ENCODE results near the gene TNFRSF1A. TPM values are rescaled to one million over a fixed set of nuclear protein-coding genes. Genes with fewer than 3 reads are reported as not detected.

TNFRSF1A gene
- total RNA-seq, 1 experiment from 2014 or later, result 108 TPM

DNA sequence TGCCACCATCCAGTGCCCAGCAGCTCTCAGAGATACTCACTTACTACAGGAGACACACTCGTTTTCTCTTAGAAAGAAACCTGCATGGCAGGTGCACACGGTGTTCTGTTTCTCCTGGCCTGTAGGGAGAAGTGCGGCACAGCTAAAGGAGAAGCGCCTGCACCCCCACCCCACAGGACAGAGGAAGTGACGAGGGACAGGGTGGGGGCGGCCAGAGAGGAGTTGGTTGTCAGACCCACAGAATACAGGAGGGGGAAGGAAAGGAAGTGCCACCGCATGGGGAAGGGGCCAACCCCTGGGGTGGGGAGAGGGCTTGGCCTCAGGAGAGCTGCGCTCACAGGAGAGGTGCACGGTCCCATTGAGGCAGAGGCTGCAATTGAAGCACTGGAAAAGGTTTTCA is 8.8 kb downstream of the TNFRSF1A start:
- in situ Hi-C loops (cut with HindIII; ENCODE audit: low pct_unique_long_range_greater_than_20kb, low sequenced_read_pairs), result no loop called here
- no peak for DNase-seq (ENCODE audit: low read depth, low spot score)
- no TSS peak for BruUV-seq (replicated peaks)
- ChIA-PET POLR2A (no interaction called here), CTCF (no interaction called here)
- no peak for ATAC-seq
- H3K27me3 ChIP-seq (ENCODE audit: control insufficient read depth, insufficient read depth, low read length), result no peaks in the 10 kb centered on the region
- H3K9me3 ChIP-seq (ENCODE audit: control insufficient read depth, insufficient read depth, low read depth, low read length), result no peaks in the 10 kb centered on the region
- intact Hi-C loops (cut with micrococcal nuclease; ENCODE audit: unreplicated experiment), result no loop called here
- TF ChIP-seq TCF7L2 (IDR thresholded peaks at IDR 0.05; ENCODE audit: low read depth, low read length) (no peak), POLR2AphosphoS5 (IDR thresholded peaks at IDR 0.05; ENCODE audit: low read depth, low read length) (no peak)
- TF ChIP-seq, protein P1, sequence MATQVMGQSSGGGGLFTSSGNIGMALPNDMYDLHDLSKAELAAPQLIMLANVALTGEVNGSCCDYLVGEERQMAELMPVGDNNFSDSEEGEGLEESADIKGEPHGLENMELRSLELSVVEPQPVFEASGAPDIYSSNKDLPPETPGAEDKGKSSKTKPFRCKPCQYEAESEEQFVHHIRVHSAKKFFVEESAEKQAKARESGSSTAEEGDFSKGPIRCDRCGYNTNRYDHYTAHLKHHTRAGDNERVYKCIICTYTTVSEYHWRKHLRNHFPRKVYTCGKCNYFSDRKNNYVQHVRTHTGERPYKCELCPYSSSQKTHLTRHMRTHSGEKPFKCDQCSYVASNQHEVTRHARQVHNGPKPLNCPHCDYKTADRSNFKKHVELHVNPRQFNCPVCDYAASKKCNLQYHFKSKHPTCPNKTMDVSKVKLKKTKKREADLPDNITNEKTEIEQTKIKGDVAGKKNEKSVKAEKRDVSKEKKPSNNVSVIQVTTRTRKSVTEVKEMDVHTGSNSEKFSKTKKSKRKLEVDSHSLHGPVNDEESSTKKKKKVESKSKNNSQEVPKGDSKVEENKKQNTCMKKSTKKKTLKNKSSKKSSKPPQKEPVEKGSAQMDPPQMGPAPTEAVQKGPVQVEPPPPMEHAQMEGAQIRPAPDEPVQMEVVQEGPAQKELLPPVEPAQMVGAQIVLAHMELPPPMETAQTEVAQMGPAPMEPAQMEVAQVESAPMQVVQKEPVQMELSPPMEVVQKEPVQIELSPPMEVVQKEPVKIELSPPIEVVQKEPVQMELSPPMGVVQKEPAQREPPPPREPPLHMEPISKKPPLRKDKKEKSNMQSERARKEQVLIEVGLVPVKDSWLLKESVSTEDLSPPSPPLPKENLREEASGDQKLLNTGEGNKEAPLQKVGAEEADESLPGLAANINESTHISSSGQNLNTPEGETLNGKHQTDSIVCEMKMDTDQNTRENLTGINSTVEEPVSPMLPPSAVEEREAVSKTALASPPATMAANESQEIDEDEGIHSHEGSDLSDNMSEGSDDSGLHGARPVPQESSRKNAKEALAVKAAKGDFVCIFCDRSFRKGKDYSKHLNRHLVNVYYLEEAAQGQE (IDR thresholded peaks at IDR 0.05; ENCODE audit: insufficient read depth in 1 of 2, low read depth in 2 of 2, low read length in 1 of 2), result no peak
- peaks cover 9% of the 10 kb centered on the region for H3K36me3 ChIP-seq (ENCODE audit: control insufficient read depth, insufficient read depth, low read length)
- H3K27ac ChIP-seq (ENCODE audit: low read length), result no peak overlapping the region
- H3K4me1 ChIP-seq (ENCODE audit: control insufficient read depth, insufficient read depth, low read length), result peaks cover 49% of the 10 kb centered on the region
- no peak overlapping the region for H3K4me3 ChIP-seq (ENCODE audit: low read depth in 2 of 2, low read length in 2 of 2)

DNA sequence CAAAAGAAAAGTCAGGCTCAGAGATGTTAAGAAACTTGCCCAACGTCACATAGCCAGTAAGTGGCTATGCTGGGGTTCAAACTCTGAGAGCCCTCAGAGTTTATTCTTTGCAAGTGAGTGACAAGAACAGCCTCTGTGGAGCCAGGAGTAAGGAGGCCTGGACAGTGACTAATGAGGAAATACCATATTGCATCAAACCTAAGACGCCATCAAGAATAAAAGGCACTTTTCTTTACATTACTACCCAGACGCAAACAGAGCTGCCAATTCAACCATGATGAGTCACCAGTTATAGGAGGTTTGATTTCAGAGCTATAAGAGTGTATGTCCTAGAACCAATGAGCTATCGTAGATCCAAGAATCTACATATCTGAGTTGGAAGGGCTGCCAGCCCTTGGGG is 9.4 kb downstream of the TNFRSF1A start:
- TF ChIP-seq, protein P1 (IDR thresholded peaks at IDR 0.05; ENCODE audit: insufficient read depth in 1 of 2, low read depth in 2 of 2, low read length in 1 of 2), result no peak
- TF ChIP-seq, protein P2, sequence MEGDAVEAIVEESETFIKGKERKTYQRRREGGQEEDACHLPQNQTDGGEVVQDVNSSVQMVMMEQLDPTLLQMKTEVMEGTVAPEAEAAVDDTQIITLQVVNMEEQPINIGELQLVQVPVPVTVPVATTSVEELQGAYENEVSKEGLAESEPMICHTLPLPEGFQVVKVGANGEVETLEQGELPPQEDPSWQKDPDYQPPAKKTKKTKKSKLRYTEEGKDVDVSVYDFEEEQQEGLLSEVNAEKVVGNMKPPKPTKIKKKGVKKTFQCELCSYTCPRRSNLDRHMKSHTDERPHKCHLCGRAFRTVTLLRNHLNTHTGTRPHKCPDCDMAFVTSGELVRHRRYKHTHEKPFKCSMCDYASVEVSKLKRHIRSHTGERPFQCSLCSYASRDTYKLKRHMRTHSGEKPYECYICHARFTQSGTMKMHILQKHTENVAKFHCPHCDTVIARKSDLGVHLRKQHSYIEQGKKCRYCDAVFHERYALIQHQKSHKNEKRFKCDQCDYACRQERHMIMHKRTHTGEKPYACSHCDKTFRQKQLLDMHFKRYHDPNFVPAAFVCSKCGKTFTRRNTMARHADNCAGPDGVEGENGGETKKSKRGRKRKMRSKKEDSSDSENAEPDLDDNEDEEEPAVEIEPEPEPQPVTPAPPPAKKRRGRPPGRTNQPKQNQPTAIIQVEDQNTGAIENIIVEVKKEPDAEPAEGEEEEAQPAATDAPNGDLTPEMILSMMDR (IDR thresholded peaks at IDR 0.05), result no peak
- TF ChIP-seq SIN3A (IDR thresholded peaks at IDR 0.05; ENCODE audit: borderline replicate concordance, insufficient read depth, low read depth, low read length) (no peak), TCF7L2 (IDR thresholded peaks at IDR 0.05; ENCODE audit: low read depth, low read length) (no peak), POLR2AphosphoS5 (IDR thresholded peaks at IDR 0.05; ENCODE audit: low read depth, low read length) (no peak)
- no TSS peak for BruUV-seq (replicated peaks)
- H3K27ac ChIP-seq (ENCODE audit: low read length), result no peak overlapping the region
- no peaks in the 10 kb centered on the region for H3K27me3 ChIP-seq (ENCODE audit: control insufficient read depth, insufficient read depth, low read length)
- intact Hi-C loops (cut with micrococcal nuclease; ENCODE audit: unreplicated experiment), result no loop called here
- in situ Hi-C loops (cut with HindIII; ENCODE audit: low pct_unique_long_range_greater_than_20kb, low sequenced_read_pairs), result no loop called here
- peaks cover 9% of the 10 kb centered on the region for H3K36me3 ChIP-seq (ENCODE audit: control insufficient read depth, insufficient read depth, low read length)
- no peak overlapping the region for H3K4me3 ChIP-seq (ENCODE audit: low read depth in 2 of 2, low read length in 2 of 2)
- ChIA-PET CTCF (interaction anchor here (0.6 kb wide), 1 partner anchor 19 kb away, joined by 6 read pairs; no protein-coding TSS in a partner anchor), POLR2A (interaction anchor here (0.7 kb wide), 1 partner anchor 202 kb away, joined by 7 read pairs; no protein-coding TSS in a partner anchor)
- H3K9me3 ChIP-seq (ENCODE audit: control insufficient read depth, insufficient read depth, low read depth, low read length), result no peaks in the 10 kb centered on the region
- ATAC-seq (no peak), DNase-seq (ENCODE audit: low read depth, low spot score) (no peak)
- peaks cover 50% of the 10 kb centered on the region for H3K4me1 ChIP-seq (ENCODE audit: control insufficient read depth, insufficient read depth, low read length)
